Renal pelvis (tissue), 4 donors: ENCODE data around the gene ATP11B. TPM values are rescaled to one million over a fixed set of nuclear protein-coding genes. Genes with fewer than 3 reads are reported as not detected.
A peak's percentile ranks its signal among the peaks of the same experiment; 100 is the strongest.
"Not testable (repeated sequence)": the region's sequence is repeated elsewhere in the genome, so short reads cannot be mapped to it uniquely, and the experiment has no call there.

ENCODE experiments used
- DNase-seq: peaks from one replicate; pipeline ENCODE4 v3.0.0-alpha.2; 2013
- polyA plus RNA-seq, 3 donors: library from polyadenylated mRNA; unstranded; fragments of 120-200 nt; gene quantifications; one replicate each; pipeline ENCODE4 v1.2.1, GENCODE V29; 2013; ENCODE audit not compliant: insufficient read length in 3 of 3

Gene ATP11B
- polyA plus RNA-seq, 3 donors: 51.5 to 53.6 (median 52.7) TPM

DNA sequence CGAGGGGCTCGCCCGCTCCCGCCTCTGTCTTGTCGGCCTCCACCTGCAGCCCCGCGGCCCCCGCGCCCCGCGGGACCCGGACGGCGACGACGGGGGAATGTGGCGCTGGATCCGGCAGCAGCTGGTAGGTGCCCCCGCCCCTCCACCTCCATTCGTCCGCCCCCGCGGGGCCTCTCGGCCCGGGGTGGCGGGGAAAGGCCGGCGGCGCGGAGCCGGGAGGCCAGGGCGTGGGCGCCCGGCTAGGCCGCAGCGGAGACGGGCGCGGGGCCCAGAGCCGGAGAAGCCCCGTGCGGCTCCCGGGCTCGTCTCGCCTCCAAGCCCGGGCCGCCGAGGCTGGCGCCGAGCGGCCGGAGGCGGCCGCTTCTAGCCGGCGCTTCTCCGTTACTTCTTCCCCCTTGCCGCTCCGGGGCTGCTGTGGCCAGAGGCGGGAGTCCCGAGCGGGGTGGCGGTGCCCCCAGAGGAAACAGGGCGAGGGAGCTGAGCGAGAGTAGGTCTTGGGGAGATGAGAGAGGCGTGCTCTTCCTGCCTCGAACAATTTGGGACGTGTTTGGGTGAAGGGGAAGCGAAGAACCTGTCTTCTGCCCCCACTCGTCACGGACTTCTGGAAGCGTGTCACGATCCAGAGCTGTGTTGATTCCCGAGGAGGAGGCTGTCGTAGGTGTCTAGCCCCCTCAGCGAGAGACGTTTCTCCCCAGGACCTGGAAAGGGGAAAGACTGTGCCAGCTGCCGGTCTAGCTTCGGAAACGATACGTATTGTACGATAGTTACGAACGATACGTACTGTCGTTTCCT lies 555 bp downstream of the ATP11B start:
- peak; percentile 39 for DNase-seq

DNA sequence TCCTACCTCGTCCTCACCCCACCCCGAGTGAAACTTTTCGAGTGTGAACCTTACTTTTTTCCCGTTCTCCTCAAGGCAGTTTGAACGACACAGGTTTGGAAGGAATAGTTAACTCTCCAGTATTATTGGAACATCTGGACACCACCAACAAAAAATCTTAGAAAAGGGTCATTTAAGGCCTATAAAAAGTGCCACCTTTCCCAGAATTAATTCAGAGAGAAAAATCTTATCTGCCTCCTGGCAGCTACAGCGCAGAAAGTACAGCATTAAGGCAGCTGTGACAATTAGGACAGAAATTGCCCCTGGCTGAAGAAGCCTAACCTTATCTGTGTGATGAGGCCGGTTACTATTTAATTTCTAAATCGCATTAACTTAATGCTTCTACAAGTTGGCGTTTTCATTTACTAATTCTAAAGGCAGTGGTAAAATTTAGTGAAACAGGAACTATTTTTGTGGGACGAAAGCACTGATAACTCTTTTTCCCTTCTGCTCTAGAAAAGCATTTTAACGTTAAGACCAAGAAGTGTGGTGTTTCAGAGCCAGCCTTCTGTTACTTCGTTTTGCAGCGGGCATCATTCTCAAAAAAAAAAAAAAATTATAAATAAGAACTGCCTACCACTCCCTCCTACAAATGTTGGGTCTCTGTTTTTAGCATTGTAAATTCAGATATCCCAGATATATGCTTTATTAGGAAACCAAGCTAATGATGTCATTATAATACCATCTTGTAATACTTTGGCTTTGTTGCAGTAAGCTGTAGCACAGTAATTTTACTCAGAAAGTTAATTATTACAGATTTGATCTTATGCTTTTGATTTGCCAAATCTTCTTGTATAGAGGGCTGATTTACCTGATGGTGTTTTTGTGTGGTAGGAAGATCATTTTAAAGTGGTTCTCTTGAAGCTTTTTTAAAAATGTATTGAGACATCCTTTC lies 1.4 kb downstream of the ATP11B start:
- DNase-seq: peak; percentile 10

- DNase-seq: peak; percentile 35
Measured at GRCh38 chr3:182795389-182795782, 2.1 kb downstream of the ATP11B start.

DNA sequence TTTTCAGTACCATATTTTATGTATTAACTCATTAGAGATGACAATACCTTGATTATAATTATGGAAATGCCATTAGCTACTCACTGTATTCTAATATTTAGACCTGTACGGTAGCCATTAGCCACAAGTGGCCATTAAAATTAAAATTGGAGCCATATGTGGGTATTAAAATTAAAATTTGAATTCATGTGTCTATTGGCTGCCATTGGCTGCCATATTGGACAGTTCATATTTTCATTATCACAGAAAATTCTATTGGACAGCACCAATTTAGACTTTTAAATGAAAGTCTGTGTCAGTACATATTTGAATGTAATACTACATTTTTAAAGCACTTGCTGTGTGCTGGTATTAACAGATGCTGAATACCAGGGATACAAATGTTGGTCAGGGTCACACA lies 3.0 kb downstream of the ATP11B start:
- DNase-seq: no peak

GRCh38 chr3:182797876-182798275 lies 4.6 kb downstream of the ATP11B start:
- DNase-seq: no peak

GRCh38 chr3:182799143-182799542 lies 5.8 kb downstream of the ATP11B start:
- DNase-seq: not testable (repeated sequence)

DNA sequence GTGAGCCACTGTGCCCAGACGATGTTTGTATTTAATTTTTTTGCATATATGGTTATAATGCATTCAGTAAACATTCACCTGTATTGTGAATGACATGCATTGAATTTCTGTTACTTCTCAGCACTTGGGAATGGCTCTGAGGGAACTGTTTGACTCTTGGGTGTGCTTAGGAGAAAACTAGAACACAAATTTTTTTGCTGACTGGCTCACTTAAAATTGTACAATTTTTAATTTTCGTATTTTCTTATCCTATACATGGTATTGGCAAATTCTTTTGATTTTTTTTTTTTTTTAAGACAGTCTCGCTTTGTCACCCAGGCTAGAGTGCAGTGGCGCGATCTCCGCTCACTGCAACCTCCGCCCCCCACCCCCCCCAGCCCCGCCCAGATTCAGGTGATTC lies 7.2 kb downstream of the ATP11B start:
- no peak for DNase-seq

DNA sequence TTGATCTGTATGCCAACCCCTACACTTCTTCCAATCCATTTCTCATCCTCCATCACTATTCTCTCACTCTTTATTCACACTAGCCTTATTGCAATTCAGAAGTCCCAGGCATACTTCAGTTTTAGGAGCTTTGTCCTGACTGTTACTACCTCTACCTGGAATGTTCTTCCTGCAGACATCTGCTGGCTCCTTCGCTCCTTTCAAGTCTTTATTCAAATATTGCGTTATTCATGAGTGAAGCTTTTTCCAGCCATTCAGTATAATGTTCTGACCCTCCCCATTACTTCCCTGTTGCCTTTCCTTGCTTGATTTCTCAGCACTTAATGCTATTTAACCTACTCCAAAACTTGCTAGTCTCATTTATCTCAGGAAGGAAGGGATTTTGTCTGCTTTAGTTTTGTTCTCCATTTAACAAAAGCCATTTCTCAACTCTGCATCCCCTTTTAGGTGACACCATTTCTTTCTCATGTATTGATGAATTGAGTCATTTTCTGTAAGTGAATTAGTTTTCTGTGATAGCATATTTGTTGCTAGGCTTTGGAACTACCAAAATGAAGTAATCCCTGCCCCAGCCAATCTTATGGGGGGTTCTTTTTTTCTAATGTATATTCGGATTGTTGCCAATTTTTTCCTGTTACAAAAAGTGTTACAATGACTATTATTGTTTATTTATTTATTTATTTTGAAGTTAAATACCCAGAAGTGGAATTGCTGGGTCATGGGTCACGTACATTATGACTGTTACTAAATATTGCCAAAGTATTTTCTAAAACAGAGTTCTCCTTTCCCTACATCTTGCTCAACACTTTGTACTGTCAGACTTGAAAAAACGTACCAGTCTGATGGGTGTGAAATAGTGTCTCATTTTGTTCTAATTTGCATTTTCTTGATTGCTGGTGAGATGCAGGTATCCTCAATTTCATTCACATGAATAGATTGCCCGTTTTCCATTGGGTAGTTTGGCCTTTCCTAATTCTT lies 9.4 kb downstream of the ATP11B start:
- DNase-seq: no peak

GRCh38 chr3:182803596-182803995 lies 10.3 kb downstream of the ATP11B start:
- no peak for DNase-seq

- no peak for DNase-seq
Measured at GRCh38 chr3:182807061-182807460, 13.8 kb downstream of the ATP11B start.

DNA sequence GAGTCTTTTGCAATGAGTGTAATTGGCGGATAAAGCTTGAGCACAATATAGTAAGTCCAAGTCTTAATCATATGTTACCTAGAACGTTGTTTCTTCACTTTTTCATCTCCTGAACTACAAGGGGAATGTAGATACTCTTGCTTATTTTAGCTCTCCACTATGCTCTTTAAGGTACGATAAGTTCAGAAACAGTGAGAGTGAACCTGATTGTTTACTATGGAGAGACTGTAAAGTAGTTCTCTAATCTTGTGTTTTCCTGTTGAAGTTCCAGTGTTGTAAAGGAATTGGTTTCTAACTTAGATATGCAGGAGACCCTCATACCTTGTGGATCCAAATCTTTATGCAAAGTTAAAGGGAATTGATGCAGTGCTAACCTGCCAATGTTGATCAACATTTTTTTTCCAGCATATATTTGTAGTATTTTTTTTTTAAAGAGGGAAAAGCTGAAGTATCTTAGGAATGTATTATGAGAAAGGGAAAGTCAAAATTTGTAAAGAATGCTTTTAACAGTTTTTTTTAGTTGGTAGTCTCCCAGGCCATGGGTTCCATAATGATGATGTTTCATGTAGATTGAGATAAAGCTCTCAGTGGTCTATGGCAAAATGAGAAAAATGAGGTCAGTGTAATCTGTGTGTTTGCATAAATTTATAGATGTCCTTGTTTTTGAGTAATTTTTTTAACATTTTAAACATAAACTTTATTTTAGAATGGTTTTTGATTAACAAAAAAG lies 14.9 kb downstream of the ATP11B start:
- no peak for DNase-seq

DNA sequence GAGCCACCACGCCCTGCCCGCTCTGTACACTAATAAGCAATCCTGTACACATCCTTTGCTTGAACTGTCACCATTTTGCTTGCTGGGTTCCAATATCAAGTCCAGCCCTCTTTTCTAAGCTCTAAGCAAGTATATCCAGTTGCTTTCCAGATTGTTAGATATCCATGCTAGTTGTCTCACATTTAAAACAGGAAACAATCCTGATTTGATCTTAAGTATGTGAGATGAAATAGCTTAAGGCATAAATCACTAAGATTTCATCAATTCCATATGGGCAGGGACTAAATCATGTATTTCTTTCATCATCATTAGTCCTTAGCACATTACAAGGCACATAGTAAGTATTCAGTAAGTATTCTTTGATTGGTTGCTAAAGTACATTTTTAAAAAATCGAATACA lies 16.2 kb downstream of the ATP11B start:
- no peak for DNase-seq

- no peak for DNase-seq
Measured at GRCh38 chr3:182810574-182811268, 17.4 kb downstream of the ATP11B start.

DNA sequence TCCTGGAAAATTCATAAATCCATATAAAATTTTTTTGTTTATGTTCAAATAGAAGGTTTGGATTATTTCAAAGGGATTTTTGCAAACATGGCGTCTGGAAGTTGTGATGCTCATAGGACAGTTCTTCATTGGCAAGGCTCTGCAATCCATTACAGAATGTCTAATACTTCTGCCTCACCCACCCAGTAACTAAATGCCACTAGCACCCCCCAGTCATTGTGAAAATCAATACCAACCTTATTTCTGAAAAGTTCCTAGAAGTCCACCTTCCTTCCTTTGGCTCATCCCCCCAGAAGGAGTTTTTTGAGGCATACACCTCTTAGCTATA lies 17.9 kb downstream of the ATP11B start:
- no peak for DNase-seq

- DNase-seq: no peak
Measured at GRCh38 chr3:182812123-182812522, 18.8 kb downstream of the ATP11B start.

- no peak for DNase-seq
Measured at GRCh38 chr3:182814419-182815062, 21.2 kb downstream of the ATP11B start.

DNA sequence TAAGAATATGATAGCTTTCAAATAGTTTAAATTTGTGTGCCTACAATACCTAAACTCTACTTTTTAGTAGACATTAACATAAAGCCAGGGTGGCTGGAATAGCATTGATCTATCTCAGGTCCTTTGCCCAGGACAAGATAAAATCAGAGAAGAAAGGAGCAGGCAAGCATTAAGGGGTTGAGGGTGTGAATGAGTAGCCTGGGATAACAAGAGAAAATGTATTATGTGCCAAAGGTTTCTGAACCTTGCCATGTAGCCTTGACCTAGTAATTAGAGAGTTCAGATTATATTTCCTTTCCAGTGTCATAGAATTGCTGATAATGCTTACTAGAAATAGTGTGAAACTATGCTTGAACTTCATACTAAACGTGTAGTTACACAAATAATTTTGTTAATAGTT lies 22.9 kb downstream of the ATP11B start:
- DNase-seq: no peak

DNA sequence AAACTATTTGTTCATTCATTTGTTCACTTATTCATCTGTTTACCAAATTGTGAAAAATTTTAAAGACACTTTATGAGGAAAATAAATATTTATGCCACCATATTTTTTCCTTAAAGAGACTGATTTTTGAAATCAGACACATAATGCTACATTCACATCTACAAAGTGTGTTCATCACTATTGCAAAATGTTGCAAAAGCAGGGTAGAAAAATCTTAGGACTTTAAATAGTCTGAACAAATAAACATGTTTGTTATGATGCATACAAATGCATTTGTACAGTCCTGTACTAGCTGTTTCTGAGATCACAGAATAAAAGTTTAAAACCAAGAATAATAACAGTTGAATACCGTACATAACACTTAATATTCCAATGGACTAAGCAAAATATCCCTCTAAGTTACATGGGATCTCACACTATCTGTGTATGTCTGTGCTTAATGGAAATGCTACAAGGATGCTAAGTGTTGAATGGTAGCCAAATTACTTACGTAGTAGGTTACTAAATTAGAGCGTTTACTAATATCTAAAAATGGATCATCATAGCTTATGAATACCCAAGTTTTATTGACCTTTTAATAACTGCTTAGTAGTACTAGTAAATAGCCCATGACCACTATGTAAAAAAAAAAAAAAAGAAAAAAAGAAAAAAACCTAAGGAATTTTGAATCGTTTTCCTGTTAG lies 25.1 kb downstream of the ATP11B start:
- DNase-seq: no peak

- no peak for DNase-seq
Measured at GRCh38 chr3:182821221-182821981, 28.1 kb downstream of the ATP11B start.
